Esophagus muscularis mucosa (tissue), 4 donors: ENCODE data around the gene APBA3. TPM values are rescaled to one million over a fixed set of nuclear protein-coding genes. Genes with fewer than 3 reads are reported as not detected.

Experiments used
- DNase-seq: peaks from one replicate; pipeline ENCODE4 v3.0.0-alpha.2; 2017; ENCODE audit errors: extremely low spot score
- H3K27ac ChIP-seq, 4 donors: fragments of 200-600 bp; sonication (generic); replicated peaks in 1 of 4; 1 replicate in 3 of 4; 2 replicates in 1 of 4; pipeline ENCODE4 v1.5.1; 2016 to 2019; ENCODE audit warnings: mild to moderate bottlenecking in 1 of 4
- H3K27me3 ChIP-seq, 4 donors: fragments of 200-600 bp; sonication (generic); one replicate each; pipeline versions ENCODE4 v1.5.1 to v1.6.0; 2016 to 2019
- H3K36me3 ChIP-seq, 4 donors: fragments of 200-600 bp; sonication (generic); one replicate each; pipeline ENCODE4 v1.5.1; 2016 to 2019
- H3K4me1 ChIP-seq, 4 donors: fragments of 200-600 bp; sonication (generic); one replicate each; pipeline ENCODE4 v1.5.1; 2016 to 2019
- H3K4me3 ChIP-seq, 4 donors: fragments of 200-600 bp; sonication (generic); 1 replicate in 2 of 4; 2 replicates in 2 of 4; pipeline ENCODE4 v1.5.1; 2016 to 2019; ENCODE audit warnings: mild to moderate bottlenecking in 4 of 4, moderate library complexity in 1 of 4
- H3K9me3 ChIP-seq, 4 donors: fragments of 200-600 bp; sonication (generic); 1 replicate in 3 of 4; 2 replicates in 1 of 4; pipeline ENCODE4 v1.5.1; 2016 to 2019
- EP300 ChIP-seq: sonication (generic); formaldehyde crosslinking; IDR thresholded peaks from one replicate; pipeline ENCODE4 v1.6.1; 2017; ENCODE audit warnings: antibody characterized with exemption
- POLR2A ChIP-seq: fragments of 450-650 bp; IDR thresholded peaks from one replicate; pipeline ENCODE4 v1.6.1; 2017; ENCODE audit warnings: antibody characterized with exemption, moderate library complexity, mild to moderate bottlenecking, low read depth
- POLR2AphosphoS5 ChIP-seq, 2 donors: sonication (generic); formaldehyde crosslinking; IDR thresholded peaks; one replicate each; pipeline ENCODE4 v1.6.1; 2017; ENCODE audit warnings: antibody characterized with exemption in 2 of 2
- WGBS: methylation state at CpG from one replicate; pipeline ENCODE4 v1.1.5; 2018; 5-methylcytosine and 5-hydroxymethylcytosine counted together
- intact Hi-C: fragments of 100-400 bp; cut with DNase I; formaldehyde crosslinking; loops from one replicate; pipeline ENCODE4 v1.15.1; 2023
- total RNA-seq, 4 donors: library from RNA; depleted of rRNA; stranded (reverse); fragments of >200 nt; gene quantifications; one replicate each; pipeline versions ENCODE4 v1.1.0 to v1.2.1, GENCODE V29; 2016
- TF ChIP-seq, protein P1 (sequence below), 3 experiments: fragments of 200-600 bp in 2 of 3; fragments of 450-650 bp in 1 of 3; sonication (generic) in 2 of 3; IDR thresholded peaks; one replicate each; pipeline ENCODE4 v1.5.1; 2017 to 2019; ENCODE audit warnings: antibody characterized with exemption in 3 of 3, mild to moderate bottlenecking in 2 of 3, moderate library complexity in 1 of 3

APBA3 gene
- total RNA-seq, 4 donors from 2014 or later, result 13.7 to 40.5 (median 24.4) TPM

DNA sequence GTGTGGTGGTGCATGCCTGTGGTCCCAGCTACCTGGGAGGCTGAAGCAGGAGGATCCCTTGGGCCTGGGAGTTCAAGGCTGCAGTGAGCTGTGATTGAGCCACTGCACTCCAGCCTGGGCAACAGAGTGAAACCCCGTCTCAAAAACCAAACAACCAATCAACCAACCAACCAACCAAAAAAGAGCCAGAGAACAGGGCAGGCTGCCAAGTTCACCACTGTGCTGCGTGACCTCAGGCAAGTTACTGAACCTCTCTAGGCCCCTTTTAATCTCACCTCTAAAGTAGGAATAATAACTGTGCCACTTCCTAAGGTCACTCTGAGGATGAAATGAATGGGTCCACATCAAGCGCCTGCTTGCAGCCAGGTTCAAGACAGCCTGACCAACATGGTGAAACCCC lies 36.4 kb downstream of the APBA3 start:
- TF ChIP-seq POLR2AphosphoS5 (IDR thresholded peaks at IDR 0.05), result no peak
- no peak for TF ChIP-seq EP300
- no peak for TF ChIP-seq POLR2A
- TF ChIP-seq, protein P1, sequence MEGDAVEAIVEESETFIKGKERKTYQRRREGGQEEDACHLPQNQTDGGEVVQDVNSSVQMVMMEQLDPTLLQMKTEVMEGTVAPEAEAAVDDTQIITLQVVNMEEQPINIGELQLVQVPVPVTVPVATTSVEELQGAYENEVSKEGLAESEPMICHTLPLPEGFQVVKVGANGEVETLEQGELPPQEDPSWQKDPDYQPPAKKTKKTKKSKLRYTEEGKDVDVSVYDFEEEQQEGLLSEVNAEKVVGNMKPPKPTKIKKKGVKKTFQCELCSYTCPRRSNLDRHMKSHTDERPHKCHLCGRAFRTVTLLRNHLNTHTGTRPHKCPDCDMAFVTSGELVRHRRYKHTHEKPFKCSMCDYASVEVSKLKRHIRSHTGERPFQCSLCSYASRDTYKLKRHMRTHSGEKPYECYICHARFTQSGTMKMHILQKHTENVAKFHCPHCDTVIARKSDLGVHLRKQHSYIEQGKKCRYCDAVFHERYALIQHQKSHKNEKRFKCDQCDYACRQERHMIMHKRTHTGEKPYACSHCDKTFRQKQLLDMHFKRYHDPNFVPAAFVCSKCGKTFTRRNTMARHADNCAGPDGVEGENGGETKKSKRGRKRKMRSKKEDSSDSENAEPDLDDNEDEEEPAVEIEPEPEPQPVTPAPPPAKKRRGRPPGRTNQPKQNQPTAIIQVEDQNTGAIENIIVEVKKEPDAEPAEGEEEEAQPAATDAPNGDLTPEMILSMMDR (IDR thresholded peaks at IDR 0.05), result no peak
- 82% methylated on average over 3 of the region's 3 CpGs for WGBS
- intact Hi-C loops, result no loop called here

DNA sequence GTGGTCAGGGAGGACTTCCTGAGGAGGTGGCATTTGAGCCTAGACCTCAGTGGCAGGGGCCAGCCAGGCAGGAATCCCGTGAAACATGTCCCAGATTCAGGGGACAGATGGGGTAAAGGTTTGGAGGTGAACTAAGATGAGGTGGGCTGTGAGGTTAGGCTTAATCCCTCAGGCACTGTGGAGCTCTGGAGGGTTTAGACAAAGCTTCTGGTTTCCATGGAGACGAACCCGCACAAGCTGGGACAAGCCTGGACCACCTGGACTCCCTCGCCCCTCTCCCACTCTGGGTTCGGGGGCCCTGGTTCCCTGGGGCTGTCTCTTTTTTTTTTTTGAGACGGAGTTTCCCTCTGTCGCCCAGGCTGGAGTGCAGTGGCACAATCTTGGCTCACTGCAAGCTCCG lies 37.6 kb downstream of the APBA3 start:
- H3K36me3 ChIP-seq, result no peaks in the 10 kb centered on the region
- H3K27ac ChIP-seq, result no peak overlapping the region
- WGBS, result 37% methylated on average over 7 of the region's 8 CpGs
- H3K9me3 ChIP-seq, result peaks cover 0 to under 1% (median 0%) of the 10 kb centered on the region in 4 donors
- intact Hi-C loops, result no loop called here
- H3K4me1 ChIP-seq, result peaks cover 11 to 30% (median 24%) of the 10 kb centered on the region in 4 donors
- TF ChIP-seq EP300 (no peak), POLR2AphosphoS5 (IDR thresholded peaks at IDR 0.05) (no peak), POLR2A (no peak)
- TF ChIP-seq, protein P1 (IDR thresholded peaks at IDR 0.05), result no peak
- H3K27me3 ChIP-seq, result peaks cover 4 to 66% (median 30%) of the 10 kb centered on the region in 4 donors
- no peak overlapping the region for H3K4me3 ChIP-seq
- DNase-seq, result no peak

More for the DNA sequence above, 36.4 kb downstream of the APBA3 start:
- DNase-seq, result no peak
- H3K27ac ChIP-seq, result no peak overlapping the region
- H3K9me3 ChIP-seq, result peaks cover 0 to 5% (median 0%) of the 10 kb centered on the region in 4 donors
- H3K36me3 ChIP-seq, result no peaks in the 10 kb centered on the region
- H3K27me3 ChIP-seq, result peaks cover 0 to 53% (median 25%) of the 10 kb centered on the region in 4 donors
- peaks cover 11 to 25% (median 22%) of the 10 kb centered on the region in 4 donors for H3K4me1 ChIP-seq
- H3K4me3 ChIP-seq, result no peak overlapping the region

DNA sequence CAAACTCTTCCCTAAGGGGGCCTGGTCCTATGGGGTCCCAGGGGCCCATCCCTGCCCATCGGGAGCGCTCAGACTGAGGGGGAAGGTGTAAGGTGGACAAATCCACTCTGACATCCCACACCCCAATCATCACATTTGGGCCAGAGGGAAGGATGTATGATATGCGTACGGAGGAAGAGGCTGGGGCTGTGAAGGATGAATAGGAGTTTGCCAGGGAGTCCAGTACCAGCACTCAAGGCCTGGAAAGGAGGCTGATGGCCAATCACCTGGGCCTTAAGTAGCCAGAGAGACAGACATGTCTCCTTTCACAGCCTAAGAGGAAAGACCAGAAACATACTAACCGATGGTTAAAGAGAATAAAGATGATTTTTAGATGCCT lies 38.4 kb downstream of the APBA3 start:
- WGBS, result 83% methylated on average over 5 of the region's 5 CpGs
- H3K27me3 ChIP-seq, result peaks cover 4 to 72% (median 30%) of the 10 kb centered on the region in 4 donors
- H3K36me3 ChIP-seq, result no peaks in the 10 kb centered on the region
- H3K4me3 ChIP-seq, result no peak overlapping the region
- no peak for TF ChIP-seq EP300
- no peak for TF ChIP-seq POLR2AphosphoS5 (IDR thresholded peaks at IDR 0.05)
- TF ChIP-seq, protein P1 (IDR thresholded peaks at IDR 0.05), result no peak
- no peak for TF ChIP-seq POLR2A
- DNase-seq, result no peak
- peaks cover 11 to 36% (median 29%) of the 10 kb centered on the region in 4 donors for H3K4me1 ChIP-seq
- H3K27ac ChIP-seq, result no peak overlapping the region
- H3K9me3 ChIP-seq, result no peaks in the 10 kb centered on the region
- intact Hi-C loops, result no loop called here

DNA sequence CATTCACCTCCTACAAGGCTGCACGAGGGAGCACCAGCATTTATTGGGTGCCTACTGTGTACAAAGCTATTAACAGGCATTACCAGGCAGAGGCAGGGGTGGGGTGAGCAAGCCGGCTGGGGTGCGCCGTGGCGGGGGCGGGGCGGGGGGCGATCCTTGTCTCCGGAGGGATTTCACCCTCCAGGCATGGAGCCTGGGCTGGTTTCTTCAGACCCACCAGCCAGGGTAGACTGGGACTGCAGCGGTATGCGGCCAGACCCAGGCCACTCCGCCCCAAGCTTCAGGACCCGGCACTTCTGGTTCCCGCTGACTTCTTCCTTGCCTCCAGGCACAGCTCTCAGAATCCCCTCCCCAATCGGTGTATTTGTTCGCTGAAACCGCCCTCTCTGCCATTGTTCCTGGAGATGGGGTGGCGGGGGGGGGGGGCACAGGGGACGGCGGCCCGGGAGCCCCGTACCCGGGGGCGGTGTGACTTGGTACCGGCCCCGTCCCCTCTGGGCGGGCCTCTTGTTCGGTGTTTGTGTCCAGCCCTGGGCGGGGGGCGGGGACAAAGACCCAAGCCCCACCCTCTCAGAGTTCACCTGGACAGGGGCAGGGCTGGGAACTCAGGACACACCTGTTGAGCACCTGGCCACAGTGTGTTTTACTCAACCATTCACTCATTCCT lies 38.9 kb downstream of the APBA3 start:
- Histone ChIP-seq H3K9me3 (no peaks in the 10 kb centered on the region), H3K4me1 (peaks cover 11 to 36% (median 29%) of the 10 kb centered on the region in 4 donors), H3K4me3 (no peak overlapping the region), H3K27ac (no peak overlapping the region), H3K27me3 (peaks cover 4 to 72% (median 30%) of the 10 kb centered on the region in 4 donors), H3K36me3 (no peaks in the 10 kb centered on the region)
- TF ChIP-seq EP300, result no peak
- TF ChIP-seq, protein P1 (IDR thresholded peaks at IDR 0.05), result no peak
- TF ChIP-seq POLR2A, result no peak
- no peak for TF ChIP-seq POLR2AphosphoS5 (IDR thresholded peaks at IDR 0.05)
- intact Hi-C loops, result no loop called here
- 8% methylated on average over 5 of the region's 30 CpGs for WGBS
- no peak for DNase-seq
